Endothelial cell of umbilical vein (primary cell): ENCODE data around the gene DOCK4. TPM values are rescaled to one million over a fixed set of nuclear protein-coding genes. Genes with fewer than 3 reads are reported as not detected.

Experiments used
- BruUV-seq: library from RNA; stranded (reverse); fragments of 400-500 nt; replicated peaks from 2 replicates; lab custom pipeline; 2021; lab: Mats Ljungman, UMichigan
- CTCF ChIA-PET: fragments of 300-600, 350-600 bp; sonication (Branson Sonifier 250); formaldehyde crosslinking; loops from one replicate; lab custom pipeline; 2021; ENCODE audit warnings: antibody characterized with exemption, inconsistent platforms; lab: Charles Lee
- POLR2A ChIA-PET: fragments of 300-600, 350-600 bp; sonication (Branson Sonifier 250); formaldehyde crosslinking; loops from one replicate; lab custom pipeline; 2021; ENCODE audit warnings: antibody characterized with exemption, inconsistent platforms; lab: Charles Lee
- DNase-seq: peaks from one replicate; pipeline ENCODE4 v3.0.0-alpha.2; 2011; ENCODE audit warnings: low read depth, low spot score
- FAIRE-seq: peaks from 2 replicates; lab custom pipeline; 2011; peaks lifted over from hg19 to GRCh38; lab: Jason Lieb, UNC
- H2AFZ ChIP-seq: 2 replicates; pipeline ENCODE4 v1.6.0; 2012; ENCODE audit warnings: low read depth, low read length, control low read depth, inconsistent platforms
- H3K27ac ChIP-seq: 2 replicates; pipeline ENCODE4 v1.5.1; 2011; ENCODE audit warnings: low read depth, mild to moderate bottlenecking, control low read depth, low read length, moderate library complexity; ENCODE audit not compliant: insufficient read depth
- H3K27me3 ChIP-seq, 2 experiments: 2 replicates each; pipeline versions ENCODE4 v1.6.0 to v1.6.1; 2011; ENCODE audit warnings: low read length in 2 of 2, mixed read lengths in 1 of 2; ENCODE audit not compliant: control insufficient read depth in 2 of 2, insufficient read depth in 2 of 2
- H3K36me3 ChIP-seq, 2 experiments: 2 replicates in 1 of 2; 3 replicates in 1 of 2; pipeline ENCODE4 v1.5.1; 2011; ENCODE audit warnings: low read length in 2 of 2, mild to moderate bottlenecking in 1 of 2, moderate library complexity in 1 of 2; ENCODE audit not compliant: control insufficient read depth in 2 of 2, insufficient read depth in 2 of 2; ENCODE audit errors: extremely low read depth in 1 of 2
- H3K4me1 ChIP-seq: 3 replicates; pipeline ENCODE4 v1.5.1; 2011; ENCODE audit warnings: mild to moderate bottlenecking, low read length; ENCODE audit not compliant: control insufficient read depth, insufficient read depth; ENCODE audit errors: extremely low read depth
- H3K4me2 ChIP-seq: 2 replicates; pipeline ENCODE4 v1.6.1; 2011; ENCODE audit warnings: low read length, control low read depth, mixed read lengths; ENCODE audit not compliant: insufficient read depth
- H3K4me3 ChIP-seq, 3 experiments: fragments of 200-600 bp in 1 of 3; sonication (generic), shearing (Covaris generic) in 1 of 3; replicated peaks in 1 of 3; 2 replicates each; pipeline ENCODE4 v1.5.1; 2011 to 2016; ENCODE audit warnings: control low read depth in 3 of 3, low read length in 3 of 3, mild to moderate bottlenecking in 2 of 3, inconsistent platforms in 1 of 3, low read depth in 1 of 3, moderate library complexity in 1 of 3; ENCODE audit not compliant: insufficient read depth in 1 of 3
- H3K79me2 ChIP-seq: 2 replicates; pipeline ENCODE4 v1.6.0; 2012; ENCODE audit warnings: low read length, inconsistent platforms; ENCODE audit not compliant: control insufficient read depth, insufficient read depth
- H3K9ac ChIP-seq: replicated peaks from 2 replicates; pipeline ENCODE3; 2011; ENCODE audit warnings: low read length, control low read depth; ENCODE audit not compliant: insufficient read depth; ENCODE audit errors: extremely low read depth
- H3K9me1 ChIP-seq: replicated peaks from 3 replicates; pipeline ENCODE4 v1.6.0; 2011; ENCODE audit warnings: mild to moderate bottlenecking, low read length; ENCODE audit not compliant: control insufficient read depth, insufficient read depth; ENCODE audit errors: extremely low read depth
- H3K9me3 ChIP-seq: replicated peaks from 2 replicates; pipeline ENCODE4 v1.5.1; 2012; ENCODE audit warnings: low read length, inconsistent platforms; ENCODE audit not compliant: control insufficient read depth, insufficient read depth
- H4K20me1 ChIP-seq: replicated peaks from 2 replicates; pipeline ENCODE3; 2011; ENCODE audit warnings: mild to moderate bottlenecking, low read length; ENCODE audit not compliant: control insufficient read depth, insufficient read depth; ENCODE audit errors: extremely low read depth
- CTCF ChIP-seq, 2 donors: IDR thresholded peaks; 1 replicate in 1 of 2; 2 replicates in 1 of 2; pipeline ENCODE4 v1.5.1; 2011; ENCODE audit warnings: low read length in 2 of 2, mild to moderate bottlenecking in 2 of 2, moderate library complexity in 2 of 2, control low read depth in 1 of 2, inconsistent platforms in 1 of 2, low read depth in 1 of 2; ENCODE audit not compliant: insufficient read depth in 1 of 2; ENCODE audit errors: extremely low read depth in 1 of 2
- EZH2 ChIP-seq: IDR thresholded peaks from 2 replicates; pipeline ENCODE4 v1.6.1; 2012; ENCODE audit warnings: borderline replicate concordance, low read depth, mild to moderate bottlenecking, moderate library complexity, low read length, inconsistent platforms; ENCODE audit not compliant: severe bottlenecking
- FOS ChIP-seq: IDR thresholded peaks from 2 replicates; pipeline ENCODE4 v1.6.1; 2011; ENCODE audit warnings: mild to moderate bottlenecking, low read length, moderate library complexity, borderline replicate concordance; ENCODE audit not compliant: insufficient read depth
- GATA2 ChIP-seq: IDR thresholded peaks from 2 replicates; pipeline ENCODE4 v1.7.0; 2011; ENCODE audit warnings: low read depth, mild to moderate bottlenecking, moderate library complexity, mixed read lengths, low read length; ENCODE audit not compliant: insufficient read length, insufficient read depth
- JUN ChIP-seq: IDR thresholded peaks from 2 replicates; pipeline ENCODE4 v1.6.1; 2011; ENCODE audit warnings: borderline replicate concordance, low read depth; ENCODE audit not compliant: insufficient read length, insufficient read depth
- MAX ChIP-seq: IDR thresholded peaks from 2 replicates; pipeline ENCODE4 v1.6.1; 2011; ENCODE audit not compliant: insufficient read depth, insufficient read length
- MYC ChIP-seq: IDR thresholded peaks from one replicate; pipeline ENCODE4 v1.6.1; 2011; ENCODE audit warnings: mild to moderate bottlenecking, low read depth, low read length
- POLR2A ChIP-seq: IDR thresholded peaks from 2 replicates; pipeline ENCODE4 v1.6.1; 2012; ENCODE audit warnings: low read depth, mild to moderate bottlenecking, control low read depth, low read length
- POLR2AphosphoS5 ChIP-seq: IDR thresholded peaks from 2 replicates; pipeline ENCODE4 v1.6.1; 2012; ENCODE audit warnings: low read depth, mild to moderate bottlenecking, control low read depth, low read length, moderate library complexity; ENCODE audit not compliant: insufficient read depth
- dilution Hi-C: fragments of 300-500 bp; cut with MboI; formaldehyde crosslinking; loops from one replicate; pipeline ENCODE4 v1.15.0; 2019; ENCODE audit warnings: low sequenced_read_pairs; ENCODE audit not compliant: extremely low pct_ligation_motif_present
- intact Hi-C: fragments of 100-400 bp; cut with micrococcal nuclease; formaldehyde crosslinking; loops from one replicate; pipeline ENCODE4 v1.10.0; 2022
- polyA plus RNA-seq, 4 experiments: library from polyadenylated mRNA; depleted of rRNA in 3 of 4; stranded (reverse) in 3 of 4; unstranded in 1 of 4; fragments of >200 nt; gene quantifications; 2 replicates each; pipeline versions ENCODE4 v1.2.1 to v1.2.3, GENCODE V29; 2011 to 2012; ENCODE audit warnings: missing spikeins in 1 of 4
- total RNA-seq: library from RNA; stranded (reverse); gene quantifications from 2 replicates; pipeline ENCODE4 v1.2.3, GENCODE V29; 2021

DOCK4 gene
- total and polyA plus RNA-seq, 2 donors (not counting 3 experiments of a cell fraction or from before 2014, with no cell fraction given): 47.4 to 164 TPM

- intact Hi-C loops: no loop called here
- no peak overlapping the region for H3K4me2 ChIP-seq
- CTCF ChIA-PET: no interaction called here
Observed at GRCh38 chr7:112238852-112239610, 32.8 kb upstream of the DOCK4 start.

More at GRCh38 chr7:112238852-112239610, 32.8 kb upstream of the DOCK4 start:
- BruUV-seq: no TSS peak
- H3K79me2 ChIP-seq: peaks cover 2% of the 10 kb centered on the region
- POLR2A ChIA-PET: no interaction called here
- H3K4me3 ChIP-seq: no peak overlapping the region
- H3K9ac ChIP-seq: no peak overlapping the region
- TF ChIP-seq POLR2A (no peak), GATA2 (no peak), MYC (no peak), JUN (no peak), MAX (no peak), EZH2 (no peak), CTCF (IDR thresholded peaks at IDR 0.05; ENCODE audit: extremely low read depth in 1 of 2, insufficient read depth in 1 of 2, low read depth in 1 of 2, low read length in 2 of 2) (no peak), POLR2AphosphoS5 (no peak), FOS (no peak)
- dilution Hi-C loops: no loop called here
- no peaks in the 10 kb centered on the region for H3K9me3 ChIP-seq
- no peaks in the 10 kb centered on the region for H3K9me1 ChIP-seq
- no peaks in the 10 kb centered on the region for H3K36me3 ChIP-seq
- FAIRE-seq (no peak), DNase-seq (no peak)
- H4K20me1 ChIP-seq: no peaks in the 10 kb centered on the region
- no peaks in the 10 kb centered on the region for H3K4me1 ChIP-seq
- no peak overlapping the region for H3K27ac ChIP-seq
- no peak overlapping the region for H2AFZ ChIP-seq
- no peaks in the 10 kb centered on the region for H3K27me3 ChIP-seq
